PFSK-1 (cell line): Measurements from ENCODE around the gene TAS2R7.

ENCODE experiments used
- POLR2AphosphoS5 ChIP-seq: IDR thresholded peaks from 2 replicates; pipeline ENCODE4 v1.6.1; 2012; ENCODE audit warnings: low read depth, mild to moderate bottlenecking, control low read depth, low read length, moderate library complexity
- TAF1 ChIP-seq: IDR thresholded peaks from 2 replicates; pipeline ENCODE4 v1.6.1; 2012; ENCODE audit warnings: low read length, control low read depth, borderline replicate concordance; ENCODE audit not compliant: insufficient read depth
- TF ChIP-seq, protein P1 (sequence below), 2 experiments: IDR thresholded peaks; 2 replicates each; pipeline versions ENCODE4 v1.6.1 to v1.8.0; 2011 to 2012; ENCODE audit warnings: low read depth in 2 of 2, low read length in 2 of 2, control low read depth in 1 of 2, inconsistent platforms in 1 of 2, mild to moderate bottlenecking in 1 of 2, moderate library complexity in 1 of 2; ENCODE audit not compliant: insufficient read depth in 1 of 2

- TF ChIP-seq POLR2AphosphoS5 = no peak
- TF ChIP-seq, protein P1, sequence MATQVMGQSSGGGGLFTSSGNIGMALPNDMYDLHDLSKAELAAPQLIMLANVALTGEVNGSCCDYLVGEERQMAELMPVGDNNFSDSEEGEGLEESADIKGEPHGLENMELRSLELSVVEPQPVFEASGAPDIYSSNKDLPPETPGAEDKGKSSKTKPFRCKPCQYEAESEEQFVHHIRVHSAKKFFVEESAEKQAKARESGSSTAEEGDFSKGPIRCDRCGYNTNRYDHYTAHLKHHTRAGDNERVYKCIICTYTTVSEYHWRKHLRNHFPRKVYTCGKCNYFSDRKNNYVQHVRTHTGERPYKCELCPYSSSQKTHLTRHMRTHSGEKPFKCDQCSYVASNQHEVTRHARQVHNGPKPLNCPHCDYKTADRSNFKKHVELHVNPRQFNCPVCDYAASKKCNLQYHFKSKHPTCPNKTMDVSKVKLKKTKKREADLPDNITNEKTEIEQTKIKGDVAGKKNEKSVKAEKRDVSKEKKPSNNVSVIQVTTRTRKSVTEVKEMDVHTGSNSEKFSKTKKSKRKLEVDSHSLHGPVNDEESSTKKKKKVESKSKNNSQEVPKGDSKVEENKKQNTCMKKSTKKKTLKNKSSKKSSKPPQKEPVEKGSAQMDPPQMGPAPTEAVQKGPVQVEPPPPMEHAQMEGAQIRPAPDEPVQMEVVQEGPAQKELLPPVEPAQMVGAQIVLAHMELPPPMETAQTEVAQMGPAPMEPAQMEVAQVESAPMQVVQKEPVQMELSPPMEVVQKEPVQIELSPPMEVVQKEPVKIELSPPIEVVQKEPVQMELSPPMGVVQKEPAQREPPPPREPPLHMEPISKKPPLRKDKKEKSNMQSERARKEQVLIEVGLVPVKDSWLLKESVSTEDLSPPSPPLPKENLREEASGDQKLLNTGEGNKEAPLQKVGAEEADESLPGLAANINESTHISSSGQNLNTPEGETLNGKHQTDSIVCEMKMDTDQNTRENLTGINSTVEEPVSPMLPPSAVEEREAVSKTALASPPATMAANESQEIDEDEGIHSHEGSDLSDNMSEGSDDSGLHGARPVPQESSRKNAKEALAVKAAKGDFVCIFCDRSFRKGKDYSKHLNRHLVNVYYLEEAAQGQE (IDR thresholded peaks at IDR 0.05; ENCODE audit: insufficient read depth in 1 of 2, low read depth in 2 of 2, low read length in 2 of 2) = no peak
- TF ChIP-seq TAF1 = no peak
Measured at GRCh38 chr12:10849425-10849878, 47.0 kb upstream of the TAS2R7 start, which contains the start of gene PRR4.
